ENCODE data around the gene AKR1C3.
"Not testable (repeated sequence)": the region's sequence is repeated elsewhere in the genome, so short reads cannot be mapped to it uniquely, and the experiment has no call there.

Gene AKR1C3

GRCh38 chr10:5136468-5137087 lies 42.4 kb downstream of the AKR1C3 start:
- DNase-seq (ENCODE audit: low read depth): no peak

- not testable (repeated sequence) for DNase-seq (ENCODE audit: low read depth)
Measured at GRCh38 chr10:5137699-5138098, 43.5 kb downstream of the AKR1C3 start.

GRCh38 chr10:5142199-5142598 lies 48.0 kb downstream of the AKR1C3 start:
- DNase-seq (ENCODE audit: low read depth): no peak

- no peak for DNase-seq (ENCODE audit: low read depth)
Measured at GRCh38 chr10:5143137-5143536, 48.9 kb downstream of the AKR1C3 start.

- no peak for DNase-seq (ENCODE audit: low read depth)
Measured at GRCh38 chr10:5146920-5147254, 52.7 kb downstream of the AKR1C3 start.

- no peak for DNase-seq (ENCODE audit: low read depth)
Measured at GRCh38 chr10:5147255-5147980, 53.2 kb downstream of the AKR1C3 start.

GRCh38 chr10:5147981-5148677 lies 53.9 kb downstream of the AKR1C3 start:
- no peak for DNase-seq (ENCODE audit: low read depth)

- DNase-seq (ENCODE audit: low read depth): no peak
Measured at GRCh38 chr10:5148678-5149032, 54.4 kb downstream of the AKR1C3 start.

GRCh38 chr10:5151076-5151475 lies 56.9 kb downstream of the AKR1C3 start:
- peak; percentile 0 for DNase-seq (ENCODE audit: low read depth)

GRCh38 chr10:5155951-5156350 lies 61.7 kb downstream of the AKR1C3 start:
- DNase-seq (ENCODE audit: low read depth): no peak
